Measurements from ENCODE around the gene DOCK2. TPM values are rescaled to one million over a fixed set of nuclear protein-coding genes. Genes with fewer than 3 reads are reported as not detected.

The DOCK2 gene
- total and polyA plus RNA-seq, 2 donors (not counting 1 experiment from before 2014, with no cell fraction given), result 112 to 330 TPM

GRCh38 chr5:170025853-170026252 is 388.8 kb downstream of the DOCK2 start:
- no peaks in the 10 kb centered on the region for H3K27me3 ChIP-seq (replicated peaks in 1 of 4; ENCODE audit: control extremely low read depth in 1 of 4, control insufficient read depth in 3 of 4, insufficient read depth in 4 of 4, low read length in 3 of 4)
- H3K27ac Mint-ChIP-seq, result no peak overlapping the region
- POLR2A ChIA-PET, result no interaction called here
- no peak overlapping the region for H3K9ac ChIP-seq (ENCODE audit: low read length)
- no peaks in the 10 kb centered on the region for H3K9me3 ChIP-seq (ENCODE audit: control extremely low read depth in 1 of 3, control insufficient read depth in 2 of 3, insufficient read depth in 1 of 3, low read length in 2 of 3)
- no peaks in the 10 kb centered on the region for H3K9me3 Mint-ChIP-seq (ENCODE audit: insufficient read depth)
- H3K4me3 Mint-ChIP-seq, result no peak overlapping the region
- H3K4me3 ChIP-seq (ENCODE audit: control extremely low read depth in 1 of 5, extremely low read depth in 1 of 5, insufficient read depth in 1 of 5, low read depth in 2 of 5, low read length in 4 of 5), result no peak overlapping the region
- CTCF ChIA-PET, result no interaction called here
- WGBS (ENCODE audit: insufficient coverage), result 99% methylated on average over 7 of the region's 8 CpGs
- H3K4me1 ChIP-seq (ENCODE audit: control insufficient read depth in 2 of 2, insufficient read depth in 2 of 2, low read length in 2 of 2), result no peaks in the 10 kb centered on the region
- ATAC-seq (ENCODE audit: low read depth), result no peak
- intact Hi-C loops (cut with micrococcal nuclease), result no loop called here
- H4K20me1 ChIP-seq (ENCODE audit: control insufficient read depth, insufficient read depth, low read length, poor library complexity, severe bottlenecking), result no peaks in the 10 kb centered on the region
- H3K27ac ChIP-seq (ENCODE audit: low read length in 2 of 2), result no peak overlapping the region
- peaks cover 3 to 86% of the 10 kb centered on the region in 2 experiments for H3K36me3 ChIP-seq (replicated peaks in 1 of 2; ENCODE audit: control extremely low read depth in 1 of 2, control insufficient read depth in 1 of 2, extremely low read depth in 1 of 2, insufficient read depth in 2 of 2, low read length in 1 of 2)
- no peak for DNase-seq
- H3K79me2 ChIP-seq (ENCODE audit: control insufficient read depth, insufficient read depth, low read length), result no peaks in the 10 kb centered on the region
- H3K4me2 ChIP-seq (replicated peaks; ENCODE audit: low read depth, low read length, poor library complexity, severe bottlenecking), result no peak overlapping the region
- no peak overlapping the region for H2AFZ ChIP-seq (ENCODE audit: insufficient read depth, low read depth, low read length, poor library complexity, severe bottlenecking)
- no peaks in the 10 kb centered on the region for H3K27me3 Mint-ChIP-seq
- H3K4me1 Mint-ChIP-seq, result no peaks in the 10 kb centered on the region
- TF ChIP-seq EZH2 (IDR thresholded peaks at IDR 0.05; ENCODE audit: borderline replicate concordance, insufficient read depth, low read depth, low read length, poor library complexity, severe bottlenecking) (no peak), CTCF (IDR thresholded peaks at IDR 0.05) (no peak)

GRCh38 chr5:170028124-170028523 is 391.0 kb downstream of the DOCK2 start:
- Histone ChIP-seq H3K9me3 (ENCODE audit: control extremely low read depth in 1 of 3, control insufficient read depth in 2 of 3, insufficient read depth in 1 of 3, low read length in 2 of 3) (no peaks in the 10 kb centered on the region), H4K20me1 (ENCODE audit: control insufficient read depth, insufficient read depth, low read length, poor library complexity, severe bottlenecking) (no peaks in the 10 kb centered on the region), H2AFZ (ENCODE audit: insufficient read depth, low read depth, low read length, poor library complexity, severe bottlenecking) (no peak overlapping the region), H3K4me1 (ENCODE audit: control insufficient read depth in 2 of 2, insufficient read depth in 2 of 2, low read length in 2 of 2) (no peaks in the 10 kb centered on the region), H3K27me3 (replicated peaks in 1 of 4; ENCODE audit: control extremely low read depth in 1 of 4, control insufficient read depth in 3 of 4, insufficient read depth in 4 of 4, low read length in 3 of 4) (no peaks in the 10 kb centered on the region), H3K4me2 (replicated peaks; ENCODE audit: low read depth, low read length, poor library complexity, severe bottlenecking) (no peak overlapping the region), H3K79me2 (ENCODE audit: control insufficient read depth, insufficient read depth, low read length) (no peaks in the 10 kb centered on the region), H3K9ac (ENCODE audit: low read length) (no peak overlapping the region), H3K4me3 (ENCODE audit: control extremely low read depth in 1 of 5, extremely low read depth in 1 of 5, insufficient read depth in 1 of 5, low read depth in 2 of 5, low read length in 4 of 5) (no peak overlapping the region), H3K27ac (ENCODE audit: low read length in 2 of 2) (no peak overlapping the region), H3K36me3 (replicated peaks in 1 of 2; ENCODE audit: control extremely low read depth in 1 of 2, control insufficient read depth in 1 of 2, extremely low read depth in 1 of 2, insufficient read depth in 2 of 2, low read length in 1 of 2) (peaks cover 0 to 84% of the 10 kb centered on the region in 2 experiments)
- Mint-ChIP-seq H3K27me3 (no peaks in the 10 kb centered on the region), H3K27ac (no peak overlapping the region), H3K9me3 (ENCODE audit: insufficient read depth) (no peaks in the 10 kb centered on the region), H3K4me1 (no peaks in the 10 kb centered on the region), H3K4me3 (no peak overlapping the region)
- 100% methylated on average over 1 of the region's 2 CpGs for WGBS (ENCODE audit: insufficient coverage)
- no peak for ATAC-seq (ENCODE audit: low read depth)
- POLR2A ChIA-PET, result no interaction called here
- no peak for TF ChIP-seq EZH2 (IDR thresholded peaks at IDR 0.05; ENCODE audit: borderline replicate concordance, insufficient read depth, low read depth, low read length, poor library complexity, severe bottlenecking)
- no peak for TF ChIP-seq CTCF (IDR thresholded peaks at IDR 0.05)
- intact Hi-C loops (cut with micrococcal nuclease), result no loop called here
- DNase-seq, result no peak
- CTCF ChIA-PET, result no interaction called here
